HEK293 (cell line): Measurements from ENCODE around the gene MAP3K6.

Source experiments
- KLF7 ChIP-seq: fragments of 450-650 bp; formaldehyde crosslinking; IDR thresholded peaks from 2 replicates; pipeline ENCODE4 v1.5.1; 2016; ENCODE audit warnings: missing biosample characterization, missing genetic modification characterization, borderline replicate concordance
- KLF8 ChIP-seq: fragments of 450-650 bp; formaldehyde crosslinking; IDR thresholded peaks from 2 replicates; pipeline ENCODE4 v1.5.1; 2016; ENCODE audit warnings: missing biosample characterization, missing genetic modification characterization
- PRDM10 ChIP-seq: fragments of 450-650 bp; formaldehyde crosslinking; IDR thresholded peaks from 2 replicates; pipeline ENCODE4 v1.5.1; 2016; ENCODE audit warnings: missing biosample characterization, missing genetic modification characterization
- PRDM6 ChIP-seq: fragments of 450-650 bp; formaldehyde crosslinking; IDR thresholded peaks from 2 replicates; pipeline ENCODE4 v1.5.1; 2017; ENCODE audit warnings: missing biosample characterization, missing genetic modification characterization
- REST ChIP-seq: fragments of 450-650 bp; formaldehyde crosslinking; IDR thresholded peaks from 2 replicates; pipeline ENCODE4 v1.5.1; 2016; ENCODE audit warnings: missing biosample characterization, missing genetic modification characterization
- ZBTB1 ChIP-seq: fragments of 450-650 bp; formaldehyde crosslinking; IDR thresholded peaks from 2 replicates; pipeline ENCODE4 v1.5.1; 2016; ENCODE audit warnings: missing biosample characterization, missing genetic modification characterization
- ZBTB8A ChIP-seq: fragments of 450-650 bp; formaldehyde crosslinking; IDR thresholded peaks from 2 replicates; pipeline ENCODE4 v1.5.1; 2016; ENCODE audit warnings: missing biosample characterization, missing genetic modification characterization
- ZNF18 ChIP-seq: fragments of 450-650 bp; formaldehyde crosslinking; IDR thresholded peaks from 2 replicates; pipeline ENCODE4 v1.5.1; 2016; ENCODE audit warnings: missing biosample characterization, missing genetic modification characterization
- ZNF2 ChIP-seq: fragments of 450-650 bp; formaldehyde crosslinking; IDR thresholded peaks from 2 replicates; pipeline ENCODE4 v1.5.1; 2016; ENCODE audit warnings: missing biosample characterization, missing genetic modification characterization
- ZNF426 ChIP-seq: fragments of 450-650 bp; formaldehyde crosslinking; IDR thresholded peaks from 2 replicates; pipeline ENCODE4 v1.5.1; 2017; ENCODE audit warnings: missing biosample characterization, missing genetic modification characterization, mild to moderate bottlenecking, inconsistent platforms, moderate library complexity
- ZNF433 ChIP-seq: fragments of 450-650 bp; formaldehyde crosslinking; IDR thresholded peaks from 2 replicates; pipeline ENCODE4 v1.5.1; 2016; ENCODE audit warnings: missing biosample characterization, missing genetic modification characterization, low read depth
- ZNF626 ChIP-seq: fragments of 450-650 bp; sonication (Bioruptor Pico); formaldehyde crosslinking; IDR thresholded peaks from 2 replicates; pipeline ENCODE4 v1.5.1; 2018; ENCODE audit warnings: missing biosample characterization, missing genetic modification characterization, inconsistent platforms
- ZNF660 ChIP-seq: fragments of 450-650 bp; IDR thresholded peaks from 2 replicates; pipeline ENCODE4 v1.5.1; 2018; ENCODE audit warnings: missing biosample characterization, mild to moderate bottlenecking, missing genetic modification characterization
- ZSCAN16 ChIP-seq: fragments of 450-650 bp; formaldehyde crosslinking; IDR thresholded peaks from 2 replicates; pipeline ENCODE4 v1.5.1; 2016; ENCODE audit warnings: missing biosample characterization, missing genetic modification characterization
- TF ChIP-seq, protein P1 (sequence below): fragments of 450-650 bp; formaldehyde crosslinking; IDR thresholded peaks from 2 replicates; pipeline ENCODE4 v1.5.1; 2016; ENCODE audit warnings: missing biosample characterization, missing genetic modification characterization
- TF ChIP-seq, protein P2 (sequence below): fragments of 450-650 bp; formaldehyde crosslinking; IDR thresholded peaks from 2 replicates; pipeline ENCODE4 v1.5.1; 2016; ENCODE audit warnings: missing biosample characterization, missing genetic modification characterization
- TF ChIP-seq, protein P3 (sequence below): fragments of 450-650 bp; formaldehyde crosslinking; conservative IDR thresholded peaks from 2 replicates; pipeline ENCODE4 v1.5.1; 2016; ENCODE audit warnings: low read depth, missing biosample characterization, missing genetic modification characterization
- TF ChIP-seq, protein P4 (sequence below): fragments of 450-650 bp; formaldehyde crosslinking; IDR thresholded peaks from 2 replicates; pipeline ENCODE4 v1.5.1; 2016; ENCODE audit warnings: missing biosample characterization, missing genetic modification characterization

Gene MAP3K6

GRCh38 chr1:27341525-27342252, 25.1 kb downstream of the MAP3K6 start, which contains the start of gene SYTL1 (continued):
- TF ChIP-seq ZNF2 (tag by site-specific recombination) (peak; percentile 65; the same call in 1 of the 2 replicates), REST (tag by site-specific recombination) (no peak), ZNF18 (tag by site-specific recombination) (no peak), KLF8 (peak; percentile 66), ZNF433 (tag by site-specific recombination) (no peak), ZBTB8A (tag by site-specific recombination) (peak; percentile 85), ZBTB1 (tag by site-specific recombination) (no peak), ZSCAN16 (no peak), ZNF660 (tag by site-specific recombination) (no peak; the same call in 1 of the 2 replicates), PRDM6 (tag by site-specific recombination) (no peak), PRDM10 (tag by site-specific recombination) (peak; percentile 88), ZNF426 (tag by site-specific recombination) (no peak), ZNF626 (tag by site-specific recombination) (no peak), KLF7 (tag by site-specific recombination) (peak; percentile 31; the same call in 1 of the 2 replicates)
- TF ChIP-seq, protein P1, sequence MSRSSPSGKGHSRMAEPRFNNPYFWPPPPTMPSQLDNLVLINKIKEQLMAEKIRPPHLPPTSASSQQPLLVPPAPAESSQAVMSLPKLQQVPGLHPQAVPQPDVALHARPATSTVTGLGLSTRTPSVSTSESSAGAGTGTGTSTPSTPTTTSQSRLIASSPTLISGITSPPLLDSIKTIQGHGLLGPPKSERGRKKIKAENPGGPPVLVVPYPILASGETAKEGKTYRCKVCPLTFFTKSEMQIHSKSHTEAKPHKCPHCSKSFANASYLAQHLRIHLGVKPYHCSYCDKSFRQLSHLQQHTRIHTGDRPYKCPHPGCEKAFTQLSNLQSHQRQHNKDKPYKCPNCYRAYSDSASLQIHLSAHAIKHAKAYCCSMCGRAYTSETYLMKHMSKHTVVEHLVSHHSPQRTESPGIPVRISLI (tag by site-specific recombination): no peak
- TF ChIP-seq, protein P2, sequence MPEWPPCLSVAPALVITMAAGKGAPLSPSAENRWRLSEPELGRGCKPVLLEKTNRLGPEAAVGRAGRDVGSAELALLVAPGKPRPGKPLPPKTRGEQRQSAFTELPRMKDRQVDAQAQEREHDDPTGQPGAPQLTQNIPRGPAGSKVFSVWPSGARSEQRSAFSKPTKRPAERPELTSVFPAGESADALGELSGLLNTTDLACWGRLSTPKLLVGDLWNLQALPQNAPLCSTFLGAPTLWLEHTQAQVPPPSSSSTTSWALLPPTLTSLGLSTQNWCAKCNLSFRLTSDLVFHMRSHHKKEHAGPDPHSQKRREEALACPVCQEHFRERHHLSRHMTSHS (tag by site-specific recombination): no peak
- TF ChIP-seq, protein P3, sequence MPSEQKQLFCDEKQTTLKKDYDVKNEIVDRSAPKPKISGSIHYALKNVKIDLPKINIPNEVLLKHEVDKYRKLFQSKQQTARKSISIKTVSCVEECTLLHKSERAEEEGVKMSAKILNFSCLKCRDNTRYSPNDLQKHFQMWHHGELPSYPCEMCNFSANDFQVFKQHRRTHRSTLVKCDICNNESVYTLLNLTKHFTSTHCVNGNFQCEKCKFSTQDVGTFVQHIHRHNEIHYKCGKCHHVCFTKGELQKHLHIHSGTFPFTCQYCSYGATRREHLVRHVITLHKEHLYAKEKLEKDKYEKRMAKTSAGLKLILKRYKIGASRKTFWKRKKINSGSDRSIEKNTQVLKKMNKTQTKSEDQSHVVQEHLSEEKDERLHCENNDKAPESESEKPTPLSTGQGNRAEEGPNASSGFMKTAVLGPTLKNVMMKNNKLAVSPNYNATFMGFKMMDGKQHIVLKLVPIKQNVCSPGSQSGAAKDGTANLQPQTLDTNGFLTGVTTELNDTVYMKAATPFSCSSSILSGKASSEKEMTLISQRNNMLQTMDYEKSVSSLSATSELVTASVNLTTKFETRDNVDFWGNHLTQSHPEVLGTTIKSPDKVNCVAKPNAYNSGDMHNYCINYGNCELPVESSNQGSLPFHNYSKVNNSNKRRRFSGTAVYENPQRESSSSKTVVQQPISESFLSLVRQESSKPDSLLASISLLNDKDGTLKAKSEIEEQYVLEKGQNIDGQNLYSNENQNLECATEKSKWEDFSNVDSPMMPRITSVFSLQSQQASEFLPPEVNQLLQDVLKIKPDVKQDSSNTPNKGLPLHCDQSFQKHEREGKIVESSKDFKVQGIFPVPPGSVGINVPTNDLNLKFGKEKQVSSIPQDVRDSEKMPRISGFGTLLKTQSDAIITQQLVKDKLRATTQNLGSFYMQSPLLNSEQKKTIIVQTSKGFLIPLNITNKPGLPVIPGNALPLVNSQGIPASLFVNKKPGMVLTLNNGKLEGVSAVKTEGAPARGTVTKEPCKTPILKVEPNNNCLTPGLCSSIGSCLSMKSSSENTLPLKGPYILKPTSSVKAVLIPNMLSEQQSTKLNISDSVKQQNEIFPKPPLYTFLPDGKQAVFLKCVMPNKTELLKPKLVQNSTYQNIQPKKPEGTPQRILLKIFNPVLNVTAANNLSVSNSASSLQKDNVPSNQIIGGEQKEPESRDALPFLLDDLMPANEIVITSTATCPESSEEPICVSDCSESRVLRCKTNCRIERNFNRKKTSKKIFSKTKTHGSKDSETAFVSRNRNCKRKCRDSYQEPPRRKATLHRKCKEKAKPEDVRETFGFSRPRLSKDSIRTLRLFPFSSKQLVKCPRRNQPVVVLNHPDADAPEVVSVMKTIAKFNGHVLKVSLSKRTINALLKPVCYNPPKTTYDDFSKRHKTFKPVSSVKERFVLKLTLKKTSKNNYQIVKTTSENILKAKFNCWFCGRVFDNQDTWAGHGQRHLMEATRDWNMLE (tag by site-specific recombination): no peak
- TF ChIP-seq, protein P4, sequence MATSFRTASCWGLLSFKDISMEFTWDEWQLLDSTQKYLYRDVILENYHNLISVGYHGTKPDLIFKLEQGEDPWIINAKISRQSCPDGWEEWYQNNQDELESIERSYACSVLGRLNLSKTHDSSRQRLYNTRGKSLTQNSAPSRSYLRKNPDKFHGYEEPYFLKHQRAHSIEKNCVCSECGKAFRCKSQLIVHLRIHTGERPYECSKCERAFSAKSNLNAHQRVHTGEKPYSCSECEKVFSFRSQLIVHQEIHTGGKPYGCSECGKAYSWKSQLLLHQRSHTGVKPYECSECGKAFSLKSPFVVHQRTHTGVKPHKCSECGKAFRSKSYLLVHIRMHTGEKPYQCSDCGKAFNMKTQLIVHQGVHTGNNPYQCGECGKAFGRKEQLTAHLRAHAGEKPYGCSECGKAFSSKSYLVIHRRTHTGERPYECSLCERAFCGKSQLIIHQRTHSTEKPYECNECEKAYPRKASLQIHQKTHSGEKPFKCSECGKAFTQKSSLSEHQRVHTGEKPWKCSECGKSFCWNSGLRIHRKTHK (tag by site-specific recombination): no peak
